Sigmoid colon (tissue), 7 donors: ENCODE data around the gene ACBD6. TPM values are rescaled to one million over a fixed set of nuclear protein-coding genes. Genes with fewer than 3 reads are reported as not detected.

Source experiments
- DNase-seq: peaks from one replicate; pipeline ENCODE4 v3.0.0-alpha.2; 2019
- H3K27ac ChIP-seq, 4 donors: fragments of 200-600 bp; sonication (generic); one replicate each; pipeline ENCODE4 v1.5.1; 2016 to 2019; ENCODE audit warnings: mild to moderate bottlenecking in 1 of 4
- H3K27me3 ChIP-seq, 3 donors: fragments of 200-600 bp; sonication (generic); one replicate each; pipeline ENCODE4 v1.5.1; 2019; ENCODE audit warnings: mild to moderate bottlenecking in 1 of 3
- H3K36me3 ChIP-seq, 4 donors: fragments of 200-600 bp; sonication (generic); one replicate each; pipeline ENCODE4 v1.5.1; 2016 to 2019
- H3K4me1 ChIP-seq, 4 donors: fragments of 200-600 bp; sonication (generic); one replicate each; pipeline ENCODE4 v1.5.1; 2017 to 2019
- H3K4me3 ChIP-seq, 4 donors: fragments of 200-600 bp; sonication (generic); one replicate each; pipeline ENCODE4 v1.5.1; 2017 to 2019; ENCODE audit warnings: mild to moderate bottlenecking in 2 of 4, moderate library complexity in 1 of 4
- H3K9me3 ChIP-seq, 4 donors: fragments of 200-600 bp in 3 of 4; sonication (generic) in 3 of 4; one replicate each; pipeline versions ENCODE4 v1.5.1 to v1.6.1; 2013 to 2019
- EP300 ChIP-seq, 4 donors: sonication (generic); formaldehyde crosslinking; IDR thresholded peaks; one replicate each; pipeline ENCODE4 v1.6.1; 2017; ENCODE audit warnings: antibody characterized with exemption in 4 of 4
- POLR2A ChIP-seq, 2 donors: fragments of 450-650 bp; IDR thresholded peaks; one replicate each; pipeline ENCODE4 v1.6.1; 2016; ENCODE audit warnings: antibody characterized with exemption in 2 of 2, mild to moderate bottlenecking in 2 of 2, moderate library complexity in 2 of 2
- POLR2AphosphoS5 ChIP-seq, 4 donors: sonication (generic); formaldehyde crosslinking; IDR thresholded peaks; one replicate each; pipeline ENCODE4 v1.6.1; 2017; ENCODE audit warnings: antibody characterized with exemption in 4 of 4
- WGBS, 2 donors: extraction: QIAGEN DNeasy Blood & Tissue Kit; methylation state at CpG; one replicate each; pipeline ENCODE4 v1.1.7; 2013; 5-methylcytosine and 5-hydroxymethylcytosine counted together
- intact Hi-C: fragments of 100-400 bp; cut with DNase I; formaldehyde crosslinking; loops from one replicate; pipeline ENCODE4 v1.15.1; 2023
- polyA plus RNA-seq, 3 donors: library from polyadenylated mRNA; stranded (reverse); fragments of 200-250 nt; gene quantifications; one replicate each; pipeline ENCODE4 v1.2.3, GENCODE V29; 2013
- total RNA-seq, 4 donors: library from RNA; depleted of rRNA; stranded (reverse); fragments of >200 nt; gene quantifications; one replicate each; pipeline ENCODE4 v1.1.0, GENCODE V29; 2016
- TF ChIP-seq, protein P1 (sequence below), 4 experiments: fragments of 450-650 bp in 3 of 4; fragments of 200-600 bp in 1 of 4; IDR thresholded peaks; one replicate each; pipeline ENCODE4 v1.5.1; 2016 to 2019; ENCODE audit warnings: antibody characterized with exemption in 4 of 4, mild to moderate bottlenecking in 3 of 4, moderate library complexity in 2 of 4
- donor health status: healthy with polysubstance abuse.
- donor health status: Bipolar disorder and iron deficiency.
- donor health status: healthy.

Gene ACBD6
- total and polyA plus RNA-seq, 7 donors, result 11.4 to 40.8 (median 35.5) TPM

DNA sequence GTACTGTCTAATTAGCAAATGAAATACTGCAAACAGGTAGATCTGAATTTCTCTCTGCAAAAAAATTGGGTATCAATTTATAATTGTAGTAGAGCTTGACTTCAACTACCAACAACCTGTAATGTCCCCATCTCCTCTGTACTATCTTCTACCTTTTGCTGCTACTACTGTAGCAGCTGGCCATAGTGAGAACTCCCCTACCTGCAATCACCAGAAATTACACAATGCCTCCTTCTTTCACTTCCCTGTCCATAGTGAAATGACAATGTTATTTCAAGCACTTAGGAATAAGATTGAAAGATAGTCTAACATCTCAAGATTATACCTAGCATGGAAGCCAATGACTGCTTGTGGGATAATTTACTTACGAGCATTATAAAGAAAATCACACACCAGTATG, 100.4 kb downstream of the ACBD6 start:
- Histone ChIP-seq H3K9me3 (no peaks in the 10 kb centered on the region), H3K4me3 (no peak overlapping the region), H3K36me3 (no peaks in the 10 kb centered on the region), H3K27ac (no peak overlapping the region), H3K27me3 (no peaks in the 10 kb centered on the region), H3K4me1 (no peaks in the 10 kb centered on the region)
- DNase-seq, result no peak
- TF ChIP-seq POLR2AphosphoS5 (IDR thresholded peaks at IDR 0.05) (no peak), EP300 (IDR thresholded peaks at IDR 0.05) (no peak), POLR2A (IDR thresholded peaks at IDR 0.05) (no peak)
- TF ChIP-seq, protein P1, sequence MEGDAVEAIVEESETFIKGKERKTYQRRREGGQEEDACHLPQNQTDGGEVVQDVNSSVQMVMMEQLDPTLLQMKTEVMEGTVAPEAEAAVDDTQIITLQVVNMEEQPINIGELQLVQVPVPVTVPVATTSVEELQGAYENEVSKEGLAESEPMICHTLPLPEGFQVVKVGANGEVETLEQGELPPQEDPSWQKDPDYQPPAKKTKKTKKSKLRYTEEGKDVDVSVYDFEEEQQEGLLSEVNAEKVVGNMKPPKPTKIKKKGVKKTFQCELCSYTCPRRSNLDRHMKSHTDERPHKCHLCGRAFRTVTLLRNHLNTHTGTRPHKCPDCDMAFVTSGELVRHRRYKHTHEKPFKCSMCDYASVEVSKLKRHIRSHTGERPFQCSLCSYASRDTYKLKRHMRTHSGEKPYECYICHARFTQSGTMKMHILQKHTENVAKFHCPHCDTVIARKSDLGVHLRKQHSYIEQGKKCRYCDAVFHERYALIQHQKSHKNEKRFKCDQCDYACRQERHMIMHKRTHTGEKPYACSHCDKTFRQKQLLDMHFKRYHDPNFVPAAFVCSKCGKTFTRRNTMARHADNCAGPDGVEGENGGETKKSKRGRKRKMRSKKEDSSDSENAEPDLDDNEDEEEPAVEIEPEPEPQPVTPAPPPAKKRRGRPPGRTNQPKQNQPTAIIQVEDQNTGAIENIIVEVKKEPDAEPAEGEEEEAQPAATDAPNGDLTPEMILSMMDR (IDR thresholded peaks at IDR 0.05), result no peak
- intact Hi-C loops, result no loop called here
- 97 to 98% methylated on average over 1 of the region's 1 CpG for WGBS, 2 donors

- intact Hi-C loops, result no loop called here
- H3K27me3 ChIP-seq, result no peaks in the 10 kb centered on the region
- no peak for DNase-seq
- no peaks in the 10 kb centered on the region for H3K36me3 ChIP-seq
- H3K27ac ChIP-seq, result no peak overlapping the region
- H3K9me3 ChIP-seq, result no peaks in the 10 kb centered on the region
- H3K4me3 ChIP-seq, result no peak overlapping the region
- TF ChIP-seq, protein P1 (IDR thresholded peaks at IDR 0.05), result no peak
- no peak for TF ChIP-seq EP300 (IDR thresholded peaks at IDR 0.05)
- 77 to 91% methylated on average over 4 of the region's 4 CpGs for WGBS, 2 donors
- H3K4me1 ChIP-seq, result no peaks in the 10 kb centered on the region
Observed at GRCh38 chr1:180397175-180397574, 105.2 kb downstream of the ACBD6 start.

DNA sequence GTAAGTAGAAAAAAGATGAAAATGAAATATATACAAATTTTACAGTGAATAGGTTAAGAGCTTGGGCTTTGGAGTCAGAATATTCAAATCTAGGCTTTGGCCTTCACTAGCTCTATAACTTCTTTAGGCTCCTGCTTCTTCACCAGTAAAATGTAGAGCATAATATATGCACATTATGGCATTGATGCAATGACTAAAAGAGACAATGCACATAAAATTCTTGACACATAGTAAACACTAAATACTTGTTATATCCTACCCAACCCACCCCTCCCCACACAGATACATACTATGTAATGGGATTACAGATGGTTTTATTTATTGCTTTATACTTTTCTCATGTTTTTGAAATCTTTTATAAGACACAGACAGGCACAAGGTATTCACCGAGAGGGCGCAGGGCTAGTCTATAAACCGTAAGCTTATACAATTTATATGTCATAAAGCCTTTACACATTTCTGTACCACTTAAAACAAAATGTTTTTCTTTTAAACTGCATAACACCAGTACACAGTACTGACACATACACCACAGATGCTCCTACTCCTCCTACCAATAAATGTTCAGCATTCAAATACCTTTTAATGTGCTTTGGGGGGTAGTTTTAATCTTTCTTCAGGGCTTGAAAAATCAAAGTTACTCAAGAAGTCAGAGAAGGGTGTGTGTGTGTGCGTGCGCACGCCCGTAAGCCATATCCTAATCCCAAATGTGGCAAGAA, 109.8 kb downstream of the ACBD6 start:
- intact Hi-C loops, result no loop called here
- H3K4me1 ChIP-seq, result no peaks in the 10 kb centered on the region
- WGBS, 2 donors, result 96 to 97% methylated on average over 7 of the region's 7 CpGs
- H3K9me3 ChIP-seq, result no peaks in the 10 kb centered on the region
- no peaks in the 10 kb centered on the region for H3K36me3 ChIP-seq
- TF ChIP-seq POLR2A (IDR thresholded peaks at IDR 0.05) (no peak), EP300 (IDR thresholded peaks at IDR 0.05) (no peak), POLR2AphosphoS5 (IDR thresholded peaks at IDR 0.05) (no peak)
- TF ChIP-seq, protein P1 (IDR thresholded peaks at IDR 0.05), result no peak
- no peak overlapping the region for H3K4me3 ChIP-seq
- no peaks in the 10 kb centered on the region for H3K27me3 ChIP-seq
- H3K27ac ChIP-seq, result no peak overlapping the region
- DNase-seq, result no peak

GRCh38 chr1:180392020-180392419, 110.4 kb downstream of the ACBD6 start:
- H3K27ac ChIP-seq, result no peak overlapping the region
- TF ChIP-seq POLR2A (IDR thresholded peaks at IDR 0.05) (no peak), POLR2AphosphoS5 (IDR thresholded peaks at IDR 0.05) (no peak), EP300 (IDR thresholded peaks at IDR 0.05) (no peak)
- TF ChIP-seq, protein P1 (IDR thresholded peaks at IDR 0.05), result no peak
- intact Hi-C loops, result no loop called here
- H3K36me3 ChIP-seq, result no peaks in the 10 kb centered on the region
- no peaks in the 10 kb centered on the region for H3K27me3 ChIP-seq
- DNase-seq, result no peak
- H3K4me3 ChIP-seq, result no peak overlapping the region
- no peaks in the 10 kb centered on the region for H3K9me3 ChIP-seq
- H3K4me1 ChIP-seq, result no peaks in the 10 kb centered on the region

DNA sequence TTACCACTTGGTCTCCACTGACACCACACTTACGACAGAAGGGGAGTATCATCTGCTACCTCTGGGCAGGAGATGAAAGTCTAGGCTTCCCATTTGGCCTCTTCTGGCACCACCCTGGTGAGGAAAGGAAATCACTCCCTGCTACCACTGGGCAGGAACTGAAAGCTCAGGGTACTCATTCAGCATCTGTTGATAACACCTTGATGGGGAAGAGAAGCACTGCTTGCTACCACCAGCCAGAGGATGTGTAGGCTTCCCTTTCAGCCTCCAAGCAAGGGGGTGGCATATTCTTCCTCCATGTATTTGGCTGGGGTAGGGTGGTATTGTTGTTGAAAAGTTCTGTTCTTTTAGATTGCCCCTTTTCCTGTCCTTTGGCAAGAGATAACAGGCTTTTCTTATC, 115.0 kb downstream of the ACBD6 start:
- H3K27ac ChIP-seq, result no peak overlapping the region
- intact Hi-C loops, result no loop called here
- H3K9me3 ChIP-seq, result peaks cover 6 to 14% (median 12%) of the 10 kb centered on the region in 4 donors
- WGBS, 2 donors, result 93 to 96% methylated on average over 1 of the region's 1 CpG
- H3K36me3 ChIP-seq, result no peaks in the 10 kb centered on the region
- no peak for DNase-seq
- H3K4me3 ChIP-seq, result no peak overlapping the region
- H3K27me3 ChIP-seq, result no peaks in the 10 kb centered on the region
- TF ChIP-seq, protein P1 (IDR thresholded peaks at IDR 0.05), result no peak
- TF ChIP-seq EP300 (IDR thresholded peaks at IDR 0.05) (no peak), POLR2A (IDR thresholded peaks at IDR 0.05) (no peak), POLR2AphosphoS5 (IDR thresholded peaks at IDR 0.05) (no peak)
- H3K4me1 ChIP-seq, result no peaks in the 10 kb centered on the region
